Stimulated activated CD8-positive, alpha-beta memory T cell treated with anti-CD3 and anti-CD28 coated beads, Interleukin-4, amount 100 ng/mL, for 4 hours (primary cell): ENCODE results near the gene GATAD2A.
"Not testable (repeated sequence)": the region's sequence is repeated elsewhere in the genome, so short reads cannot be mapped to it uniquely, and the experiment has no call there.

Experiments
- DNase-seq, 2 donors: peaks; one replicate each; pipeline ENCODE4 v3.0.0-alpha.2; 2020; ENCODE audit warnings: low read depth in 2 of 2, low spot score in 1 of 2

GATAD2A gene, protein sequence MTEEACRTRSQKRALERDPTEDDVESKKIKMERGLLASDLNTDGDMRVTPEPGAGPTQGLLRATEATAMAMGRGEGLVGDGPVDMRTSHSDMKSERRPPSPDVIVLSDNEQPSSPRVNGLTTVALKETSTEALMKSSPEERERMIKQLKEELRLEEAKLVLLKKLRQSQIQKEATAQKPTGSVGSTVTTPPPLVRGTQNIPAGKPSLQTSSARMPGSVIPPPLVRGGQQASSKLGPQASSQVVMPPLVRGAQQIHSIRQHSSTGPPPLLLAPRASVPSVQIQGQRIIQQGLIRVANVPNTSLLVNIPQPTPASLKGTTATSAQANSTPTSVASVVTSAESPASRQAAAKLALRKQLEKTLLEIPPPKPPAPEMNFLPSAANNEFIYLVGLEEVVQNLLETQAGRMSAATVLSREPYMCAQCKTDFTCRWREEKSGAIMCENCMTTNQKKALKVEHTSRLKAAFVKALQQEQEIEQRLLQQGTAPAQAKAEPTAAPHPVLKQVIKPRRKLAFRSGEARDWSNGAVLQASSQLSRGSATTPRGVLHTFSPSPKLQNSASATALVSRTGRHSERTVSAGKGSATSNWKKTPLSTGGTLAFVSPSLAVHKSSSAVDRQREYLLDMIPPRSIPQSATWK

DNA sequence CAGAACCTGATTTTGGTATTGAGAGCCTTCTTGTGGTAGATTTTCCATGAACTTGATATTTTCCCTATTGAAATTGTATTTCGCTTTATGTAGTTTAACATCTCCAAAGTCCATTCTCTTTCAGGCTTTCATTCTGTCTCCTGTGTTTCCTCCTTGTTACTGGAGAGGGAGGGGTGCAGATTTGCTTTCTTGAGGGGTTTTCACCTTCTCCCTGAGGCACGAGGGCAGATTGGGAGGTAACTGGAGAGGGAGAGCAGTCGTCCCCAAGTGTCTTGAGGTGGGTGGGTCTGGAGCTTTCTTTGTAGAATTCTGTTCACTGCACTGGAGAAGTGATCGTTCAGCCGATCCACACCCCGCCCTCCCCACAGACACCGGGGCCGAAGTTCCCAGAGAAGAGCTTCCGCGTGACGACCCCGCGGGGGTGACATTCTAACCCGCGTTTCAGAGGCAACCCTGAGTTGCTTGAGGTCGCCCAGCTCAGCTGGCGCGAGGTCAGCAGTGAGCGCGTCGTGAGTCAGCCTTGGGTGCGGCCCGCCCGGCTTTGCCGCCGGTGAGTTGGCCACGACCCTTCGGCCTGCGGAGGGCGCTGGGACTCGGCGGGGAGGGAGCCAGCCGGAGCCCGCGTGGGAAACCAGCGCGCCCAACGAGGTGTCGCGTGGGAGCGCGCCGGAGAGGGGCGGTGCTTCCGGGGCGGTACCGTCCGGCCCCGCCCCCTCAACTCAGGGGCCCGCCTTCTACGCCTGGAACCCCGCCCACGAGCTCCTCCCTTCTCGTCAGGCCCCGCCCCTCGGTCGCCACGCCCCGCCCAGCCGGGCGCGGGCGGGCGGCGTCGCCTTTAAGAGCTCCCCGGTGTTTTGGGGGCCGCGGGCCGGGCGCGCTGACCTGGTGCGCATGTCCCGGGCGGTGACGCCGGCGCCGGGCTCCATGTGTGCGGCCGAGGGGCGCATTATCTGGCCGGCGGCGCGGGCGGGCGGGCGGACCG is at the start of gene GATAD2A:
Gene GATAD2A (plus strand): TSS at position 797 of the 982 bp plus-strand sequence. CDS start 59,671 bp downstream, outside the sequence.
- DNase-seq = peak; percentile 78 to 85

DNA sequence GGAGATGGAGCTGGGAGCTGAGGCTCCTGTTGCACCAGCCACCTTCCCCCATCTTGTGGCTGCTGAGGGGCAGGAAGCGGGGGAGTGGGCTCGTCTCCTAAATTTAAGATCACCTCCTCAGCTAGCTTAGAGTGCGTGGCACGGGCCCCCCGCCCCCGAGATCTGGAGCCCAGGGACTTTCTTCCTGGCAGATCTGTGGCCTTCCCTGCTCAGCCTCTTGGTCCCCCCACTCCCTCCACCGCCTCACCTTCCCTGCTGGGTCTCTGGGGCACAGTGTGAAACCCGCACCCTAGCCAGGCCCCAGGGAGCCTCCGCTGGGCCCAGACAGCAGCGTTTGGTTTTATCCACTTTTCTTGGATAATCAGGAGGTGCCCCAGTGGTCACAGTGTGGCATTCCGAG is 49.0 kb upstream of the GATAD2A start:
- no peak for DNase-seq

DNA sequence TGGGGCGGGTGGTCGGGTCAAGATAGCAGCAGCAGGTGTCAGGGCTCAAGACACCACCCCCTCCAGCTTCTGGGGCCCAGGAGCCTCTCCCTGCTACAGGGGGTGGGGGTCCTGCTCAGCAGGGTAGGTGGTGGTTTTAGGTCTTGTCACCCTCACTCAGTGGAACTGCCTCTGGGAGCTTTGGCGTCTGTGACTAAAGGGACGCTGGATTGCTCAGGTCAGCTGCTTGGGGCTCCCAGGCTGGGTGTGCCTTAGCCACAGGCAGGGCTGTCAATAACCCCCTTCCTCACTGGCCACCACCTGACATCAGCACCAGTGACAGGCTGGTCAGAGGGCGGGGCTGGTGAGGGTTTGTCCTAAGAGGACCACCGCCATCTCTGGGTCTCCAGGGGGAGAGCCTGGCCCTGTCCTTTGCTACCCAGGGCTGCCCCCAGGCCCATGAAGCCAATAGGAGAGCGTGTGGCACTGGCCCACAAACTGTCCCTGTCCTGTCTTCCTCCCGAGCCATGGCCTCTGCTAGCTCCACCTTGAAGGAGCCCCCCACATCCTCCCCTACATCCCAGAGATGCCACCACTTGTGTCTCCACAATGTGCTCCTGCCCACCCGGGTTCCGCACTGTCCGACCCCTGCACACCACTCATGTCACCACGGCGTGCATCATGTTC is 48.4 kb upstream of the GATAD2A start:
- no peak for DNase-seq

DNA sequence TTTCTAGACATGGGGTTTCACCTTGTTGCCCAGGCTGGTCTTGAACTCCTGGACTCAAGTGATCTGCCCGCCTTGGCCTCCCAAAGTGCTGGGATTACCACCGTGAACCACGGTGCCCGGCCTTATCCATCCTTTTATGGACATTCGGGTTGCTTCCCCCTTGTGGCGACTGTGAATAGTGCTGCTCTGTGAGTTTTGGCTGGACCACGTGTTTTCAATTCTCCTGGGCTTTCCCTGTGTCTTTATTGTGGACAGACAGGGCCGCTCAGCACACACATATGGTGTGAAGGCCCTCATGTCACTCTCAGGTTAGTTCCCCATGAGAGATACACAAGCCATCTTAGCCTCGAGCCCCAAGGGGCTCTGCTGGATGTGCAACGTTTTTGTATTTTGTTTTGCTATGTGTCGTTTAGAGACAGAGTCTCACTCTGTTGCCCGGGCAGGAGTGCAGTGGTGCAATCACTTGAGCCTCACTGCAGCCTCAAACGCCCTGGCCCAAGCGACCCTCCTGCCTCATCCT is 44.3 kb upstream of the GATAD2A start:
- peak; percentile 30 to 31 for DNase-seq

DNA sequence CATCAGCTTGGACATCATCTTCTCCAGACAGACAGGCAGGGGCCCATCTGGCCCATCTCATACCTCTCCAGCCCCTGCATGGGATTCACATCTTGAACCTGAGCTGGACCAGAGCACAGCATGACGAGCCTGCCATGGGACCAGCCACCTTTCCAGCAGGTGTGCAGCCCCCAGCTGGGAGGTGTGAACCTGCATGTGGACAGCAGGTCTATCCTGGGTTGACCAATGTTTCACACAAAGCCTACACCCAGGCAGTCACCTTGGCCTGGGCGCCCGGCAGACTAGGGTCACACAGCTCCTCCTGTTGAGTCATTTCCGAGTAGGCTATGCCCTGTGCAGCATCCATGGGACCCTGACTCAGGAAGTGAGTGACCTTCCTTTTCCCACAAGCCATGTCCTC is 43.4 kb upstream of the GATAD2A start:
- no peak for DNase-seq

DNA sequence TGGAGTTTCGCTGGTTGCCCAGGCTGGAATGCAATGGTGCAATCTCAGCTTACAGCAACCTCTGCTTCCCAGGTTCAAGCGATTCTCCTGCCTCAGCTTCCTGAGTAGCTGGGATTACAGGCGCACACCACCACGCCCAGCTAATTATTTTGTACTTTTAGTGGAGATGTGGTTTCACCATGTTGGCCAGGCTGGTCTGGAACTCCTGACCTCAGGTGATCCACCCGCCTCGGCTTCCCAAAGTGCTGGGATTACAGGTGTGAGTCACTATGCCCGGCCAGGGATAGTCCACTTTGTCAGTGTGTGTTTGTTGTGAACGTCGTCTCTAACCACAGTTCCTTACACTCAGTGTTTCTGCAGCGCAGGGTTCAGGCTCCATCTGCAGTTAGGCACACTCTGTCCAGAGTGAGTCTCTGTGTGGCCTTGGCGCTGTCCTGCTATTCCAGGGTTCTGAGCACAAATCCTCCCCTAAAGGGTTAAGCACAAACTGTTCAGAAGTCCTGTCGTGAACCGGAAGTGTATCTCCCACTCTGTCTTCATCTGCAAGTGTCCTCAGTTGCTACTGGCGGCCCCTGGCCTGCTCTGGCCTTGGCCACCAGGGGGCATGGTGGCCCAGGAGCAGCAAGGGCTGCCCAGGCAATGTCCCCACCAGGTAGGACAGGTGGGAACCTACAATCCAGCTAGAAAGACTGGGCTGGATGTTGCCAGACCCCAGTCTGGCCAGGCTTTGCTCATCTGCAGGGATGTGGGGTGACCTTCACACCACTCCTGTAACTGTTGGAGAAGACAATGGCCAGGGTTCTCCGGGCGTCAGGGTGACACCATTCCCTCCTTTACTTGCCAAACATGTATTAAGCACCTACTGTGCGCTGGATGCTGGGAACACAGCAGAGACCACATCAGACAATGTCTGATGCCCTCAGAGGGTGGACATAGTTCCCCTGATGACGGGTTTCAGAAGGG is 38.8 kb upstream of the GATAD2A start:
- peak; percentile 20 to 40 for DNase-seq

DNA sequence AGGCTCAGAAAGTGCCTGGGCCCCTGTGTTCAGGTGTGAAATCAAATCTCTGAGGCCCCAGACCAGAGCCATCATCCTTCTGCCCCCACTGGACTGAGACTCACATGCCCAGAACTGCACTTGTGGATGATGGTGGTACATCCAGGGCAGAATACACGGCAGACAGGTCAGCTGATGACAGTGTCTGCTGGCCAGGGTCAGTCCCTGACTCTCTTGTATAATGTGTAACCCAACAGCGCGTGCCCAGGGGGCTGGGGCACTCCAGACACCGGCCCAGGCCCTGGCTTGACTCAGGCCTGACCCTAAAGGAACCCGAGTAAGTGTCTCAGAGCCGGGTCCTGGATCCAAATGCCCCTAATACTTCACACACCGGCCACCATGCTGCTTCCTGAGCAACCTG is 37.4 kb upstream of the GATAD2A start:
- no peak for DNase-seq

DNA sequence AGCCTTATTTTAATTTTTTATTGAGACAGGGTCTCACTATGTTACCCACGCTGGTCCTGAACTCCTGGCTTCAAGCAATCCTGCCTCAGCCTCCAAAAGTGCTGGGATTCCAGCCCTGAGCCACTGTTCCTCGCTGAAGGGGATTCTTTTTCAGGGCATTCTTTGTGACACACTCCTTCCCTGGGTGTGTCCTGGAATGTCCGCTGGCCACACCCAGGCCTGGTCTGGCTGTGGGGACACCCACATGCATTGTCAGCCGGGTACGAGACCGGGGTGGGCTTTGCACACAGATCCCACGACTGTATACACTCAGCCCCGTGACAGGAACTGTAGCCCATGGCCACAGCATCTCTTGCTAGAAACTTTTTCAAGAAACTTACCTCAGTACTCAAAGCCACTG is 34.4 kb upstream of the GATAD2A start:
- DNase-seq = no peak

DNA sequence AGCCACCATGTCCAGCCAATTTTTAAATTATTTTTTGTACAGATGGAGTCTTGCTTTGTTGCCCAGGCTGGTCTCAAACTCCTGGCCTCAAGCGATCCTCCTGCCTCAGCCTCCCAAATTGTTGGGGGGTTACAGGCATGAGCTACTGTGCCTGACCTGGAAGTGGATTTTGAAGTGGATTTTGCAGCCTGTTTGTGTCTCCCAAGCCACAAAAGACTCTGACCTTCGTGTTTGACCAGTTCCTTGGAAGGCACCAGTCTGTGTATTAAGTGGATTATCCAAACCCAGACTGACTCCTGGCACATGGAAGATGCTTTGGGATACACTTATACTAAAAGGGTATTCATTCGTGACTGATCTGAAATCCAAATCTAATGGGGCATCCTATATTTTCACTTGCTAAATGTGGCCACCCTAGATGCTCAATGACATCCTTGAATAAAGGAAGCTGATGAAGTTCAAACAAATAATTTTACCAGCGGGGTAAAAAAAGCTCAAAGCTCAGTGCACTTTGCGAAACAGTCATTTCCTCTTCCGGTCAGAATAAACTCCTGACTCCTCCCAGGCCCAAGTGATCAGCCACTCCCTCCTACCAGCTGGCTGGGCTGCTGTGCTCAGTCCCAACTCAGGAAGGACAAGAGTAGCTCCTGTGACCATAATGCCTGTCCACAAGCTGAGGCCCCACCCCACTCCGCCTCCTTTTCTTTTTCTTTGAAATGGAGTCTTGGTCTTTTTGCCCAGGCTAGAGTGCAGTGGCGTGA is 32.6 kb upstream of the GATAD2A start:
- no peak for DNase-seq

DNA sequence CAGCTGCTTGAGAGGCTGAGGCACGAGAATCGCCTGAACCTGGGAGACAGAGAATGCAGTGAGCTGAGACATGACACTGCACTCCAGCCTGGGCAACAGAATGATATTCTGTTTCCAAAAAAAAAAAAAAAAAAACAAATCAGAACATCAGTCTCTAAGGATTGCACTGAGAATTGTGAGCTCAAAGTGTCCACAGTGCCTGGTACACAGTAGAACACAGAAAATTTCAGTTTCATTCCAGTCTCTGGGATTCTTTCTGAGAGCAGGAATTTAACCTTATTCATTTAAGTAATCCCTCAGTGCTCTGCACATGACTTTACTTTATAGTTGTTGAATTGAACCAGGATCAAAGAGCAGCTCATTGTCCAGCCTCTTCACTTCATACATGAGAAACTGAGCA is 25.9 kb upstream of the GATAD2A start:
- no peak for DNase-seq

DNA sequence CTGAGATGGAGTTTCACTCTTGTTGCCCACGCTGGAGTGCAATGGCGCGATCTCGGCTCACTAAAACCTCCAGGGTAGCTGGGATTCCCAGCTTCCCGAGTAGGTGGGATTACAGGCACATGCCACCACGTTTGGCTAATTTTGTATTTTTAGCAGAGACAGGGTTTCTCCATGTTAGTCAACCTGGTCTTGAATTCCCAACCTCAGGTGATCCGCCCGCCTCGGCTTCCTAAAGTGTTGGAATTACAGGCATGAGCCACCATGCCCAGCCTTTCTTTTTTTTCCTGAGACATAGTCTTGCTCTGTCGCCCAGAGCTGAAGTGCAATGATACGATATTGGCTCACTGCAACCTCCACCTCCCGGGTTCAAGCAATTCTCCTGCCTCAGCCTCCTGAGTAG is 25.2 kb upstream of the GATAD2A start:
- DNase-seq = not testable (repeated sequence)

DNA sequence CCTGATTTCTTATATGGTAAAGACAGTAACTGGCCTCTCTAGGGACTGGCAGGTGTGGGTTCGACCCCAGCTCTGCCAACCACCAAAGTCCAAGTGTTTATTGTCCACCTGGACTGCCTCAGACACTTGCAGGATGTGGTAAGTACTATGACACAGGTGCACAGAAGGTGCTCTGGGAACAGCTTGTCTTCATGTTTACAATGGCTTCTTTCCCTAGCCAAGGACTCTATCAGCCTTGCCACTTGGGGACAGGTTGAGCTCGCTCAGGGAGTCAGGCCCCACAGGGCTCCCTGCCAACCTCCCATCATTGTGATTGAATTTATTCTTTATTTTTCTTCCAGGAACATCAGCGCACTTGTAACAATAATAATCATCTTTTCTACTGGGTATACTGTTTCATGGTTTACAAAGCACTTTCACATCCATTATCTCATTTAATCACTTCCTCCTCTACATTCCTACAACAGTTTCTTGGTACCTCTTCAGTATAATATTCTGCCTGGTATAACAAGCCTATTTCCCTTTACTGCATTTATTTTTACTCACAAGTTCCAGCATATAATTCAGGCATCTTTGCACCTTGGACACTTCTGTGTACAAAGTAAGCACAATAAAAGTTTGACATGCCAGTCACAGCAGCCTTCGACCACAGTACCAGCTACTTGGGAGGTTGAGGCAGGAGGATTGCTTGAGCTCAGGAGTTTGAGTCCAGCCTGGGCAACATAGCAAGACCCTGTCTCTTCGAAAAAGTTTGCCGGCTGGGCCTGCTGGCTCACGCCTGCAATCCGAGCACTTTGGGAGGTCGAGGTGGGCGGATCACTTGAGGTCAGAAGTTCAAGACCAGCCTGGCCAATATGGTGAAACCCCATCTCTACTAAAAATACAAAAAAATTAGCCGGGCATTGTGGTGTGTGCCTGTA is 24.2 kb upstream of the GATAD2A start:
- DNase-seq = no peak

DNA sequence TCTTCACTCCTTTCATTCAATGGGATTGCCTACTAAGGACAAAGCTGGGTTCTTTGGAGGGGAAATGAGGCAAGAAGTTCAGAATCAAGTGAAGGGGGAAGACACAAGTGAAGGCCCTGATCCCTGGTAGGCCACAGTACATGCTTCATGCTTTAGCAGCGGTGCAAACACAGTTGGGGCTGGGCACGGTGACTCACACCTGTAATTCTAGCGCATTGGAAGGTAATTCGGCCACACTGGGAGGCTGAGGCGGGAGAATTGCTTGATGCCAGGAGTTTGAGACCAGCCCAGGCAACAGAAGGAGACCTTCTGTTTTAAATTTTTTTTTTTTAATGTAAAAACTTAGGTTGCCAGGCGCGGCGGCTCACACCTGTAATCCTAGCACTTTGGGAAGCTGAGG is 23.4 kb upstream of the GATAD2A start:
- no peak for DNase-seq

DNA sequence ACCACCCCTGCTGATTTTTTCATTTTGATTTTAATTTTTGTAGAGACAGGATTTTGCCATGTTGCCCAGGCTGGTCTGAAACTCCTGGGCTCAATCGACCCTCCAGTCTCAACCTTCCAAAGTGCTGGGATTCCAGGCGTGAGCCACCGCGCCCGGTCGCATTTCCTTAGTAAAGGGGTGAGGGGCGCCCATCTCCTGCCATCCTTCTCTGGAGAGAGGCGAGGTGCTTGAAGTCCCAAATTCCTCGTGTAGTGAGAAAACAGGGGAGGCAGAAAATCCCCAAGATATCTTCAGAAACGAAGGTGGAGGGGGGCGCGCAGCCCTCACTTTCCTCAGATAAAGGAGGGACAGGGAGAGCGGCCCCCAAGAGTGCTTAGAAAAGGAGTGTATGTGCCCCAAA is 21.0 kb upstream of the GATAD2A start:
- no peak for DNase-seq

DNA sequence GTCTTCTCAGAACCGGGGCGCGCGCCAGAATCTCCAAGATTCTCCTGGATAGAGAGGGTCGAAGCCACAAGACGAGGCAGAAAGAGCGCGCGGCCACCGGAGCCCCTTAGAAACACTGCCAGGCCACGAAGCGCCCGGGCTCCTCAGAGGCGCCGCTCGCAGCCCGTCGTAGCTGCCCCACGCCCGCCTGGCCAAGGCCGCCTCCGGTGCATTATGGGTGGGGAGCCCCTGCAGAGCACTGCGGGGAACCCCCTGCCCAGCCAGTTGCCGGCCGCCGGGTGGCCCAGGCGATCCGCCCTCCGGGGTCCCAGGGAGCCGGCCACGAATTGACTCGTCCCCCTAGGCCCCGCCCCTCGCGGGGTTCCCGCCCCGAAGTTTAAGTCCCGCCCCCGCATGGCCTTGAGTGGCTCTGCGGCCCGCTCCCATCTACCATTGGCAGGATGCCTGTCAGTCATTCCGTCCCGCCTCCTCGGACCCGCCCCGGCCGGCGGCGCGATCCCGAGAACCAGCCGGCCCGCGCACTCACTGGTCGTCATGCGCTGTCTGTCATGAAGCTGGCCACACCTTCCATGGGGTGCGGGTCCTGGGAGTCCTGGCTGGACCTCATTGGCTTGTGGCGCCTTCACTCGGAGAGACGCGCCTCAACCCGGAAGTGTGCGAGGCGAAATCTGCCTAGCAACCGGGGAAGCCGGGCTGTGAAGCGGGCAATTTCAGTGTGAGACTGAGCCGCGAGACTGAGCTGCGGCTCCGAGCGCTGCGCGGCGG is 20.2 kb upstream of the GATAD2A start:
- peak; percentile 98 to 99 for DNase-seq

DNA sequence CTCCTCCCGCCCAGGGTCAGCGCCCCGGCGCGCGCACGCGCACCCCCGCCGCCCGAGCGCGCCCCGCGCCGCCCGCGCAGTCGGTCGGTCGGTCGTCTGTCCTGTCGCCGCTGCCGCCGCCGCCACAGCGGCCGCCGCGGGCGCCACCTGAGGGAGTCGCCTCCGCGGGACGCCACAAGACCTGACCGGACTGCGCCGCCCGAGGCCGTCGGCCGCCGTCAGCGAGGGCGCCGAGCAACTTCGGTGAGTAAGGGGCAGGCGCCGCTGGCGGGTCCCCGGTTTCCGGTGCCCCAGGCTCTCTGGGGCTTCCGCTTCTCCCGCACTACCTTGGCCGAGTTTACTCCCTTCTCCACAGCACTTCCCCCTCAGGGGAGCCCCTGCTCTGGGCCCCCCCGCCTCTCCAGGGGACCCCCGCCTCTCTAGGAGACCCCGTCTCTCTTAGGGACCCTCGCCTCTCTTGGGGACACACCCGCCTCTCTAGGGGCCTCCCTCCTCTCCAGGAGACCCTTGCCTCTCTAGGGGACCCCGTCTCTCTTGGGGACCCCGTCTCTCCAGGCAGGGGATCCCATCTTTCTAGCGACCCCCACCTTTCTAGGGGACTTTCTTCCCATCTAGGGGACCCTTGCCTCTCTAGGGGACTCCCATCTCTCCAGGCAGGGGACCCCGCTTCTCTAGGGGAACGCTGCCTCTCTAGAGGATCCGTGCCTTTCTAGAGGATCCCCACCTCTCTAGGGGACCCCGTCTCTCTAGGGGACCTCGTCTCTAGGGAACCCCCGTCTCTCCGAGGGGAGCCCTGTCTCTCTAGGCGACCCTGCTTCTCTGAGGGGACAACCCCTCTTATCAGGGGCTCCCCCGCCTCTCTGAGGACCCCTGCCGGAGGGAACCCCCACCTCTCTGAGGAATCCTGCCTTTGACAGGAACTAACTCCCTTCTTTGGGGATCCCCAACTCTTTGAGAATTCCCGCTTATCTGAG is 19.3 kb upstream of the GATAD2A start:
- DNase-seq = peak in 1 of 2 donors; percentile 30
